Measurements from ENCODE around the gene URB1.
A peak's percentile ranks its signal among the peaks of the same experiment; 100 is the strongest.

The URB1 gene

GRCh38 chr21:32302560-32302959 lies 90.3 kb downstream of the URB1 start:
- Mint-ChIP-seq H3K27me3 (no peaks in the 10 kb centered on the region), H3K4me1 (no peaks in the 10 kb centered on the region), H3K9me3 (no peaks in the 10 kb centered on the region), H3K27ac (no peak overlapping the region), H3K4me3 (no peak overlapping the region), H3K36me3 (peaks cover 17% of the 10 kb centered on the region)
- ATAC-seq (ENCODE audit: low read depth) (no peak), DNase-seq (ENCODE audit: low spot score in 2 of 2) (no peak)

GRCh38 chr21:32301596-32301995 lies 91.2 kb downstream of the URB1 start:
- Mint-ChIP-seq H3K27me3 (no peaks in the 10 kb centered on the region), H3K4me3 (no peak overlapping the region), H3K27ac (no peak overlapping the region), H3K4me1 (no peaks in the 10 kb centered on the region), H3K36me3 (peaks cover 11% of the 10 kb centered on the region), H3K9me3 (no peaks in the 10 kb centered on the region)
- ATAC-seq (ENCODE audit: low read depth) (no peak), DNase-seq (ENCODE audit: low spot score in 2 of 2) (no peak)

DNA sequence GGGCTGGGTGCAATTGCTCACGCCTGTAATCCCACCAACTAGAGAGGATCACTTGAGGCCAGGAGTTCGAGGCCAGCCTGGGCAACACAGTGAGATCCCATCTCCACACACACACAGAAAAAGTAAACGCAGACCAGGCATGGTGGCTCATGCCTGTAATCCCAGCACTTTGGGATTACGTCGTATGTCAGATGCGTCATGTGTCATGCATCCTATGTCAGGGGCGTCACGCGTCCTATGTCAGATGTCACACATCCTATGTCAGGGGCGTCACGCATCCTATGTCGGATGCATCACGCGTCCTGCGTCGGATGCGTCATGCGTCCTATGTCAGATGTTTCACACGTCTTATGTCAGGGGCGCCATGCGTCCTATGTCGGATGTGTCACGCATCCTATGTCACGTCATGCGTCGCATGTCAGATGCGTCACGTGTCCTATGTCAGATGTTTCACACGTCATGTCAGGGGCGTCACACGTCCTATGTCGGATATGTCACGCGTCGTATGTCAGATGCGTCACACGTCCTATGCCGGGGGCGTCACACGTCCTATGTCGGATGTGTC lies 92.6 kb downstream of the URB1 start:
- no peaks in the 10 kb centered on the region for H3K9me3 Mint-ChIP-seq
- H3K4me3 Mint-ChIP-seq, result no peak overlapping the region
- H3K27ac Mint-ChIP-seq, result no peak overlapping the region
- no peaks in the 10 kb centered on the region for H3K4me1 Mint-ChIP-seq
- no peak for DNase-seq (ENCODE audit: low spot score in 2 of 2)
- H3K27me3 Mint-ChIP-seq, result no peaks in the 10 kb centered on the region
- no peak for ATAC-seq (ENCODE audit: low read depth)
- H3K36me3 Mint-ChIP-seq, result peaks cover 3% of the 10 kb centered on the region

GRCh38 chr21:32299695-32300094 lies 93.1 kb downstream of the URB1 start:
- Mint-ChIP-seq H3K4me1 (no peaks in the 10 kb centered on the region), H3K4me3 (no peak overlapping the region)
- ATAC-seq (ENCODE audit: low read depth), result no peak

GRCh38 chr21:32298658-32299081 lies 94.1 kb downstream of the URB1 start, which contains the start of gene MRAP:
MRAP (plus strand) TSS chr21:32298855; CDS start chr21:32298972, 117 bp downstream.
- Mint-ChIP-seq H3K36me3 (peaks cover 3% of the 10 kb centered on the region), H3K27ac (no peak within 1 kb of the TSS), H3K4me3 (no peak within 1 kb of the TSS), H3K9me3 (no peaks in the 10 kb centered on the region), H3K27me3 (no peaks in the 10 kb centered on the region), H3K4me1 (no peaks in the 10 kb centered on the region)
- DNase-seq (ENCODE audit: low spot score in 2 of 2) (no peak), ATAC-seq (ENCODE audit: low read depth) (no peak)

More at GRCh38 chr21:32299695-32300094, 93.1 kb downstream of the URB1 start:
- no peak for DNase-seq (ENCODE audit: low spot score in 2 of 2)
- H3K27ac Mint-ChIP-seq, result no peak overlapping the region
- H3K36me3 Mint-ChIP-seq, result peaks cover 3% of the 10 kb centered on the region
- no peaks in the 10 kb centered on the region for H3K9me3 Mint-ChIP-seq
- H3K27me3 Mint-ChIP-seq, result no peaks in the 10 kb centered on the region

GRCh38 chr21:32298148-32298559 lies 94.7 kb downstream of the URB1 start:
- Mint-ChIP-seq H3K36me3 (peaks cover 3% of the 10 kb centered on the region), H3K27ac (no peak overlapping the region), H3K9me3 (no peaks in the 10 kb centered on the region), H3K4me3 (no peak overlapping the region), H3K4me1 (no peaks in the 10 kb centered on the region), H3K27me3 (no peaks in the 10 kb centered on the region)
- ATAC-seq (ENCODE audit: low read depth), result no peak
- no peak for DNase-seq (ENCODE audit: low spot score in 2 of 2)

- DNase-seq (ENCODE audit: low spot score in 2 of 2), result no peak
- H3K27ac Mint-ChIP-seq, result no peak overlapping the region
- ATAC-seq (ENCODE audit: low read depth), result no peak
- no peak overlapping the region for H3K4me3 Mint-ChIP-seq
- H3K4me1 Mint-ChIP-seq, result no peaks in the 10 kb centered on the region
- H3K27me3 Mint-ChIP-seq, result no peaks in the 10 kb centered on the region
- H3K9me3 Mint-ChIP-seq, result no peaks in the 10 kb centered on the region
- H3K36me3 Mint-ChIP-seq, result peaks cover 3% of the 10 kb centered on the region
Measured at GRCh38 chr21:32297449-32297848, 95.4 kb downstream of the URB1 start.

DNA sequence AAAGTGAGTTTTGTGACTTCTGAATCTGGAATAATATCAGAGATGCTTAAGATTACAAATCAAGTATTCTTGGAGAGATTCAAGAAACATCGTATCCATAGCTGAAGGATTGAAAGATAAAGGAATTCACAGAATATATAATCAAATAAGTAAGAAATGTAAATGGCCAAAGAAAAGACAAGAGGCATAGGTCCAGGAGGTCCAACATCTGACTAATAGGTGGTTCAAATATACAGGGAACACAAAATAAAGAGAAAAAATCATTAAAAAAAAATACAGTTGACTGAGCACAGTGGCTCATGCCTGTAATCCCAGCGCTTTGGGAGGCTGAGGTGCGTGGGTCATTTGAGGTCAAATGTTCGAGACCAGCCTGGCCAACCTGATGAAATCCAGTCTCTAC lies 107.3 kb downstream of the URB1 start:
- Mint-ChIP-seq H3K4me3 (no peak overlapping the region), H3K27me3 (no peaks in the 10 kb centered on the region), H3K9me3 (no peaks in the 10 kb centered on the region), H3K4me1 (peaks cover 1% of the 10 kb centered on the region), H3K36me3 (peaks cover 15% of the 10 kb centered on the region), H3K27ac (no peak overlapping the region)
- DNase-seq (ENCODE audit: low spot score in 2 of 2) (no peak), ATAC-seq (ENCODE audit: low read depth) (no peak)

GRCh38 chr21:32282992-32283391 lies 109.8 kb downstream of the URB1 start:
- no peak for DNase-seq (ENCODE audit: low spot score in 2 of 2)
- H3K4me1 Mint-ChIP-seq, result peaks cover 16% of the 10 kb centered on the region
- no peak for ATAC-seq (ENCODE audit: low read depth)

GRCh38 chr21:32281531-32281930 lies 111.3 kb downstream of the URB1 start:
- Mint-ChIP-seq H3K9me3 (no peaks in the 10 kb centered on the region), H3K27ac (no peak overlapping the region), H3K4me1 (peaks cover 17% of the 10 kb centered on the region), H3K36me3 (peaks cover 14% of the 10 kb centered on the region), H3K4me3 (no peak overlapping the region), H3K27me3 (no peaks in the 10 kb centered on the region)
- no peak for DNase-seq (ENCODE audit: low spot score in 2 of 2)
- no peak for ATAC-seq (ENCODE audit: low read depth)

More at GRCh38 chr21:32282992-32283391, 109.8 kb downstream of the URB1 start:
- Mint-ChIP-seq H3K4me3 (no peak overlapping the region), H3K27me3 (no peaks in the 10 kb centered on the region), H3K36me3 (peaks cover 17% of the 10 kb centered on the region), H3K27ac (no peak overlapping the region), H3K9me3 (no peaks in the 10 kb centered on the region)

GRCh38 chr21:32279377-32279680 lies 113.5 kb downstream of the URB1 start:
- Mint-ChIP-seq H3K4me1 (peaks cover 20% of the 10 kb centered on the region), H3K9me3 (no peaks in the 10 kb centered on the region), H3K4me3 (peak overlapping the region; percentile 100), H3K27me3 (no peaks in the 10 kb centered on the region), H3K27ac (peak overlapping the region; percentile 94), H3K36me3 (peaks cover 11% of the 10 kb centered on the region)
- no peak for ATAC-seq (ENCODE audit: low read depth)
- DNase-seq (ENCODE audit: low spot score in 2 of 2), result no peak

DNA sequence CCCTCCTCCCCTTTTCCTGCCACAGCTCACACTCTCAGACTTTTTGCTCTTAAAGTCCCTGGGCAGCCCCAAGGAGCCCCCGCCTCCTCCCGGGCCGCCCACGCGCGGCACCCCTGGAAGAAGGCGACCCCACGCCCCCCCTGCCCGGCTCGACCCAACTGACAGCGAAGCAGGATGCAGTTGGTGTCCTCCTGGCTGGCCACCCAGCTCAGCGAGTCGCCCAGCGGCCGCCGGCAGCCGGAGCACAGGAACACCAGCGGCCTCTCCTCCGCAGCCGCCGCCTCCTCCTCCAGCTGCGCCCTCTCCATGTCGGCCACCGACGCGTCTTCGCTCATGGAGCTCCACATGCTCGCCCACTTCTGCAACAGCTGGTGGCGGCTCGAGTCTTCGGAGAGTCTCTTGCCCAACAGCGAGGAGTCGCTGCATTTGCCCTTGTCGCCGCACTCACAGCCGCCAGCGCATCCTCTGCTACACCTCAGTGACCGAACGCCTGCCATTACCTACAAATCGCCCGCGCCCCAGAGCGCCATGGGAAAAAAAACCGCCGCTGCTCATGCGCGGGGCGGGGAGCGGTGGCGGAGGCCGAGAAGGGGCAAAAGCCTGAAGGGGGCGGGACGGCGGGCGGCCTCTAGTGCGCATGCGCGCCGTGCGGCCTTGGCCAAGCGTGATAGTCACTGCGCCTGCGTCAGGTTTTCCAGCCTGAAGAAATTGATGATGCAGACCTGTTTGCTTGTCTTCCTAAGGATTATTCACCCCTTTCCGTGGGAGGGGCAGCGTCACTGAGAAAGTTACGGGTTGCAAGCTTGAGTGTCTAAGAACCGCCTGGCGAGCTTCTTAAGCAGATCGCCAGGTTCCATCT lies 114.1 kb downstream of the URB1 start, which contains the start of gene MIS18A:
MIS18A (minus strand) TSS at position 532 of the 859 bp plus-strand sequence; CDS start at position 497, 35 bp downstream.
- Mint-ChIP-seq H3K27me3 (no peaks in the 10 kb centered on the region), H3K9me3 (no peaks in the 10 kb centered on the region), H3K27ac (peak within 1 kb of the TSS; percentile 94), H3K4me1 (peaks cover 20% of the 10 kb centered on the region), H3K4me3 (peak within 1 kb of the TSS; percentile 100), H3K36me3 (peaks cover 9% of the 10 kb centered on the region)
- ATAC-seq (ENCODE audit: low read depth), result peak; percentile 97
- DNase-seq (ENCODE audit: low spot score in 2 of 2), result peak; percentile 96 to 97

DNA sequence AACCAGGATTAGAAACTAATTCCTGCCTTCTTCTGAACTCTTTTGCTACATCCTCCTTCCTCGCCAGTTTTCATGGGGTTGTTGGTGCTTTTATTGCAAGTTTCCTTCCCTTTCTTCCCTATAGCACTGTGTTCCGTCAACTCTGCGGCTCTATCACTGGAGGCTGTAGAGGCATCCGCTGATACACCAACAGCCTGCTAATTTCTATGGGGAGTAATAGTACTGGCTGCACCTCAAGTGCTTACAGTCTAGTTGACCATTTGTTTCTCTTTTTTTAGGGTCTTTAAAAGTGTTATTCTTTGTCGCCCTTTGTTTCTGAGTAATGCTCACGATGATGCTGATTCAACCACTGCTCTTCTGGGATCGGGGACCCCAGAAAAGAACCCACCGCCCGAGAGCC lies 114.7 kb downstream of the URB1 start:
- H3K4me3 Mint-ChIP-seq, result peak overlapping the region; percentile 100

GRCh38 chr21:32276671-32277070 lies 116.1 kb downstream of the URB1 start:
- no peak for DNase-seq (ENCODE audit: low spot score in 2 of 2)
- Mint-ChIP-seq H3K27me3 (no peaks in the 10 kb centered on the region), H3K4me1 (peaks cover 20% of the 10 kb centered on the region), H3K9me3 (no peaks in the 10 kb centered on the region), H3K36me3 (peaks cover 7% of the 10 kb centered on the region), H3K27ac (no peak overlapping the region), H3K4me3 (no peak overlapping the region)
- no peak for ATAC-seq (ENCODE audit: low read depth)

More for the DNA sequence above, 114.7 kb downstream of the URB1 start:
- peaks cover 7% of the 10 kb centered on the region for H3K36me3 Mint-ChIP-seq
- H3K4me1 Mint-ChIP-seq, result peaks cover 20% of the 10 kb centered on the region
- no peaks in the 10 kb centered on the region for H3K27me3 Mint-ChIP-seq
- DNase-seq (ENCODE audit: low spot score in 2 of 2), result no peak
- H3K9me3 Mint-ChIP-seq, result no peaks in the 10 kb centered on the region
- H3K27ac Mint-ChIP-seq, result peak overlapping the region; percentile 94
- ATAC-seq (ENCODE audit: low read depth), result no peak
